GM12873 (cell line): ENCODE measurements around the gene DBF4B.

Source experiments
- TF ChIP-seq, protein P1 (sequence below): IDR thresholded peaks from 2 replicates; pipeline ENCODE4 v1.5.1; 2012; ENCODE audit warnings: low read depth, mild to moderate bottlenecking, moderate library complexity, low read length, control low read depth; ENCODE audit not compliant: insufficient read depth; ENCODE audit errors: missing control alignments

Gene DBF4B

DNA sequence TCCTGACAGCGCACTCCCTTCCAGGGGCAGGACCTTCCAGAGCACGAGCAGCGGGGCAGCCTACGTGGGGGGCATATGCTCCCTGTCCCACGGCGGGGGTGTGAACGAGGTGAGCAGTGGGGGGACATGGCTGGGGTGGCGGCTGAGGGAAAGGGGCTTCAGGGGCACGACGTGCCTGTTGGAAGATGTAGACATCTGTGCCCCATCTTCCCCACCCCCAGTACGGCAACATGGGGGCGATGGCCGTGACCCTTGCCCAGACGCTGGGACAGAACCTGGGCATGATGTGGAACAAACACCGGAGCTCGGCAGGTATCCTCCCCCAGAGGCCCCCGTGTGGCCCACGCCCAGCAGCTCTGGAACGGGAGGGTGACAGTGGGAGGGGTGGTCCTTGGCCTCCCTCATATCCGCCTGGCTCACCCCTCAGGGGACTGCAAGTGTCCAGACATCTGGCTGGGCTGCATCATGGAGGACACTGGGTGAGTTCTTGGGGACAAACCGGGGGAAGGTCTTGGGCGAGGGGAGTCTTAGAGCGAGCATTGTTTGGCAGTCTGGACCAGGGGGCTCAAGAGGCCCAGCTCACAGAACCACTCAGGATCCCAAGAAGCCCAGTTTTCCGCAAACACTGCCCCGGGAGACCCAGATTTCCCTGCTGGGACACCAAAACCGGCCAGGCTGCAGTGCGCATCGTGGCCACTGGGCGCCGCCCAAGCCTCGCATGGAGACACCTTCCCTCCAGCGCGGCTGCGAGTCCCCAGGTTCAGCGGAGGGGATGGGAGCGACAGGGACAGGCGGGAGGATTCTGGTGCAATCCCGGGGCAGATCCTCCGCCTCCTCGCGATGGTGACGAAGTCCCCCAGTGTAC lies 66.0 kb downstream of the DBF4B start:
- TF ChIP-seq, protein P1, sequence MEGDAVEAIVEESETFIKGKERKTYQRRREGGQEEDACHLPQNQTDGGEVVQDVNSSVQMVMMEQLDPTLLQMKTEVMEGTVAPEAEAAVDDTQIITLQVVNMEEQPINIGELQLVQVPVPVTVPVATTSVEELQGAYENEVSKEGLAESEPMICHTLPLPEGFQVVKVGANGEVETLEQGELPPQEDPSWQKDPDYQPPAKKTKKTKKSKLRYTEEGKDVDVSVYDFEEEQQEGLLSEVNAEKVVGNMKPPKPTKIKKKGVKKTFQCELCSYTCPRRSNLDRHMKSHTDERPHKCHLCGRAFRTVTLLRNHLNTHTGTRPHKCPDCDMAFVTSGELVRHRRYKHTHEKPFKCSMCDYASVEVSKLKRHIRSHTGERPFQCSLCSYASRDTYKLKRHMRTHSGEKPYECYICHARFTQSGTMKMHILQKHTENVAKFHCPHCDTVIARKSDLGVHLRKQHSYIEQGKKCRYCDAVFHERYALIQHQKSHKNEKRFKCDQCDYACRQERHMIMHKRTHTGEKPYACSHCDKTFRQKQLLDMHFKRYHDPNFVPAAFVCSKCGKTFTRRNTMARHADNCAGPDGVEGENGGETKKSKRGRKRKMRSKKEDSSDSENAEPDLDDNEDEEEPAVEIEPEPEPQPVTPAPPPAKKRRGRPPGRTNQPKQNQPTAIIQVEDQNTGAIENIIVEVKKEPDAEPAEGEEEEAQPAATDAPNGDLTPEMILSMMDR = peak; percentile 100

DNA sequence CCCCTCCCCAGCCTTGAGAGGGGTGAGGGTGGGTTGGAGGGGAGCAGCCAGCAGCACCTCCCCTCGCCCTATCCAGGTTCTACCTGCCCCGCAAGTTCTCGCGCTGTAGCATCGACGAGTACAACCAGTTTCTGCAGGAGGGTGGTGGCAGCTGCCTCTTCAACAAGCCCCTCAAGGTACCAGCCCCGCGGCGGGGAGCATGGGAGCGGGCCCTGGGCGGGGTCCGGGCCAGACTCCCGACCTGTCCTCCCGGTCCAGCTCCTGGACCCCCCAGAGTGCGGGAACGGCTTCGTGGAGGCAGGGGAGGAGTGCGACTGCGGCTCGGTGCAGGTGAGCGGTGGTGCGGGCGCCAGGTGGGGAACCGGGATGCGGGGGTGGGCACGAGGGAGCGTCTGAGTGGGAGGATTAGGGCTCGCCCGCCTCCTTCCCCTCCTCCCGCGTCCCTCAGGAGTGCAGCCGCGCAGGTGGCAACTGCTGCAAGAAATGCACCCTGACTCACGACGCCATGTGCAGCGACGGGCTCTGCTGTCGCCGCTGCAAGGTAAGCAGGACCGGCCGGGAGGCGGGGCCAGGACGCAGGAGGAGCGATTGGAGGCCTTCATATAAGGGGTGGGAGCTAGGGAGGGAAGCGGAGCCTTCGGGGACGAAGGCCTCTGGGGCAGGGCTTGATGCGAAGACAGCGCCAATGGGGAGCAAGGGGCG lies 66.8 kb downstream of the DBF4B start:
- TF ChIP-seq, protein P1 = no peak

DNA sequence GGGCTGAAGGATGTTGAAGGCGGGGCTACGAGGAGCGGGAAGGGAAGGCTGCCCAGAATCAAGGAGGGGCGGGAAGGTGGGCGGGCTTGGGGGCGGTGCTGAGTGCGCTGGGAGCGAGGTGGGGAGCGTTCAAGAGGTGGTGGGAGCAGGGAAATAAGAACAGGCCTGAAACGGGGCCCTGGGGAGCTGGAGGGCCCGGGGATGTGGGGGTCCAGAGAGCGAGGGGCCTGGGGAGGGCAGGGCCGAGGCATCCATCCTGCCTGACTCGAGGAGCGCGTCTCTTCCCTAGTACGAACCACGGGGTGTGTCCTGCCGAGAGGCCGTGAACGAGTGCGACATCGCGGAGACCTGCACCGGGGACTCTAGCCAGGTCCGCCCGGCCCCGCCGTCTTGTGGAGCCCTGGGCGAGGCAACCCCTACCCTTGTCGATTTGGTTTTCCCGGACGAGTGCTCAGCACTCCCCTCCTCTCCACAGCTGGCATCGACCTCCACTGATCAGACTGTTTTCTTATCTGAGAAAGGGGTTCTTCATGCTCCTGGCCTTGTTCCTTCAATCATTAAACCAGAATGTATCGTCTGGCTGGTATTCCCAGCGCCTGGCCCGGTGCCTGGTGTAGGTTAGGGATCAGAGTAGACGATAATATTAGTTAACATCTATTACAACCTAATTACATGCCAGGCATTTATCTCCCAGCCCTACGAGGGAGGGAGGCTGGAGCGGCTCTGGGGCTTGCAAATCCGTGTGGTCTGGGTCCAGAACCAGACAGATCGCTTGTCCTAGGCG lies 67.6 kb downstream of the DBF4B start:
- TF ChIP-seq, protein P1 = no peak

DNA sequence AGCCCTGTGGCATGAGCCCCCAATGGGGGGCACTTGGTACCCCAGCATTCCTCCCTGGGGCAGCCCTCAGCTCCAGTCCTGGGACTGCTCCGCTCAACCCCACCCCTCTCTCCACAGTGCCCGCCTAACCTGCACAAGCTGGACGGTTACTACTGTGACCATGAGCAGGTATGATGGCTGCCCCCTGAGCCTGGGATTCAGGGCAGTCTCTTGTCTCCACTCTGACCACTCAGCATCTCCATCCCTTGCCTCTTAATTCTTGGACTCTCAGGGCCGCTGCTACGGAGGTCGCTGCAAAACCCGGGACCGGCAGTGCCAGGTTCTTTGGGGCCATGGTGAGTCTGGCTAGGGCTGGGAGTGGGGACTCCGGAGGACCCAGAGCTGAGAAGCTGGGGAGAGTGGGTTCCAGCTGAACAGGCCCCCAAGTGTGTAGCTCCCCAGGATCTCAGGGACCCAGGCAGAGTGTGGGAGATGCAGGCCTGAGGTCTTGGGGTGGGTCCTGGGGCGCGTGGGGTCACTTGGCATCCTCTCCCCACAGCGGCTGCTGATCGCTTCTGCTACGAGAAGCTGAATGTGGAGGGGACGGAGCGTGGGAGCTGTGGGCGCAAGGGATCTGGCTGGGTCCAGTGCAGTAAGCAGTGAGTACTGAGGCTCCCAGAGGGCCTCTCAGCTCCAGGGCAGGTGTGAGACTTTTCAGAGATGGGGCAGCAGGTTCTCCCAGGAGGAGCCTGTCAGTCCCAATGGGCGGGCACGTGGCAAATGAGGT lies 68.3 kb downstream of the DBF4B start:
- TF ChIP-seq, protein P1 = no peak

DNA sequence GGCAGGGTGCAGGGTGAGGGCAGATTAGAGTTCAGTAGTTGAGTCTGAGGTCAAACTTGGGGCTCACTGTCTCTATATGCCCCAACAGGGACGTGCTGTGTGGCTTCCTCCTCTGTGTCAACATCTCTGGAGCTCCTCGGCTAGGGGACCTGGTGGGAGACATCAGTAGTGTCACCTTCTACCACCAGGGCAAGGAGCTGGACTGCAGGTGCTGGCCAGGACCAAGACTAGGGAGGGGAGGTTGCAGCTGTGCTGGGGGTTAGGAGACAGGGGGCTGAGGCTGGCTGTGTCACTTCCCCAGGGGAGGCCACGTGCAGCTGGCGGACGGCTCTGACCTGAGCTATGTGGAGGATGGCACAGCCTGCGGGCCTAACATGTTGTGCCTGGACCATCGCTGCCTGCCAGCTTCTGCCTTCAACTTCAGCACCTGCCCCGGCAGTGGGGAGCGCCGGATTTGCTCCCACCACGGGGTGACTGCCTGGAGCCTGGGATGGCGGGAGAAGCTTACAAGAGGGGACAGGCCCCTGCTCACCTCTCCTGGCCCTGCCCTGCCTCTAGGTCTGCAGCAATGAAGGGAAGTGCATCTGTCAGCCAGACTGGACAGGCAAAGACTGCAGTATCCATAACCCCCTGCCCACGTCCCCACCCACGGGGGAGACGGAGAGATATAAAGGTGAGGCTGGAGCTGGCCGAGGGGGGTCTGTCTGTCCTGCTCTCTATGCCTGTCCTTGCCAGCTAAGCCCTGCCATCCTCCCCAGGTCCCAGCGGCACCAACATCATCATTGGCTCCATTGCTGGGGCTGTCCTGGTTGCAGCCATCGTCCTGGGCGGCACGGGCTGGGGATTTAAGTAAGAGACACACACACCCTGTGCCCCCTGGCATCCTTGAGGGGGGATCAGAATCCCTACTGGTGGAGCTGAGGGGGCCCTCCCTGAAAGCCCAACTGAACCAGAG lies 69.2 kb downstream of the DBF4B start:
- TF ChIP-seq, protein P1 = no peak

DNA sequence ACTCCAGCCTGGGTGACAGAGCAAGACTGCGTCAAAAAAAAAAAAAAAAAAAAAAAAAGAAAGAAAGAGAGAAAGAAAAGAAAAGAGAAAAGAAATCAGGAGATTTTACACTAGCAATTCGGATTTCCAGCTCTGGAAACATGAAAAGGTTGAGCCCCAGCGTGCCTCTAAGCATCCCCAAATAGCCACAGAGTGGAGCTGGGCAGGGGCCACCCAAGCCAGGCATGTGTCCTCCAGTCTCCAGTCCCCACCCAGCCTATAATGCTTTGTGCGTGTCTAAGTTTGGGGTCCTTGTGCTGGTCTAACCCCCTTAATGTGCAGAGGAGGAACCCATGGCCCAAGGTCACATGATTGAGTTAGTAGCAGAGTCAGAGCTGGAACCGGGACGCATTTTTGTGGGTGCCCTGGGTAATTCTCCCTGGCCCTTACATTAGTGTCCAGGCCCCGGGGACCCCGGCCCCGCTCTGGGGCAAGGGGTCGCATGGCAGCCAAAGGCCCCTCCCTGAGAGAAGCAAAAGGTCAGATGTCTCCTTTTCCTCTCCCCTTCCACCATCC lies 70.3 kb downstream of the DBF4B start:
- TF ChIP-seq, protein P1 = no peak
